GM21423 (cell line): Measurements from ENCODE around the gene TLE1.

Source experiments
- ATAC-seq: cut with Tn5 transposase; IDR thresholded peaks from one replicate; pipeline ENCODE4 v1.9.1; 2021; ENCODE audit warnings: mild to moderate bottlenecking, moderate library complexity; ENCODE audit not compliant: unreplicated experiment

TLE1 gene

GRCh38 chr9:81686614-81687520 is 2.5 kb downstream of the TLE1 start:
- no peak for ATAC-seq

GRCh38 chr9:81685763-81686613 is 3.4 kb downstream of the TLE1 start:
- ATAC-seq, result no peak

- no peak for ATAC-seq
These were observed 4.7 kb downstream of the TLE1 start for GRCh38 chr9:81684635-81685034.

GRCh38 chr9:81683704-81684103 is 5.6 kb downstream of the TLE1 start:
- no peak for ATAC-seq

GRCh38 chr9:81683238-81683637 is 6.1 kb downstream of the TLE1 start:
- ATAC-seq, result no peak

GRCh38 chr9:81682797-81683196 is 6.5 kb downstream of the TLE1 start:
- no peak for ATAC-seq

- ATAC-seq, result no peak
These were observed 7.2 kb downstream of the TLE1 start for GRCh38 chr9:81682177-81682576.

GRCh38 chr9:81680506-81680905 is 8.8 kb downstream of the TLE1 start:
- no peak for ATAC-seq

- no peak for ATAC-seq
These were observed 9.3 kb downstream of the TLE1 start for GRCh38 chr9:81680006-81680405.

- no peak for ATAC-seq
These were observed 11.3 kb downstream of the TLE1 start for GRCh38 chr9:81678088-81678487.

GRCh38 chr9:81676395-81676794 is 13.0 kb downstream of the TLE1 start:
- ATAC-seq, result no peak

- ATAC-seq, result no peak
These were observed 16.0 kb downstream of the TLE1 start for GRCh38 chr9:81673310-81673709.

- no peak for ATAC-seq
These were observed 17.5 kb downstream of the TLE1 start for GRCh38 chr9:81671880-81672280.

- ATAC-seq, result no peak
These were observed 19.5 kb downstream of the TLE1 start for GRCh38 chr9:81669866-81670265.

- ATAC-seq, result no peak
These were observed 20.2 kb downstream of the TLE1 start for GRCh38 chr9:81669041-81669651.

- ATAC-seq, result no peak
These were observed 23.2 kb downstream of the TLE1 start for GRCh38 chr9:81666123-81666522.

GRCh38 chr9:81665322-81665871 is 23.9 kb downstream of the TLE1 start:
- ATAC-seq, result no peak

- ATAC-seq, result no peak
These were observed 24.6 kb downstream of the TLE1 start for GRCh38 chr9:81664638-81665222.

- no peak for ATAC-seq
These were observed 28.0 kb downstream of the TLE1 start for GRCh38 chr9:81661339-81661738.

GRCh38 chr9:81656871-81657337 is 32.4 kb downstream of the TLE1 start:
- ATAC-seq, result no peak

GRCh38 chr9:81656004-81656403 is 33.3 kb downstream of the TLE1 start:
- peak; percentile 77 for ATAC-seq
